ENCODE data around the gene IAPP.
"Not testable (repeated sequence)": the region's sequence is repeated elsewhere in the genome, so short reads cannot be mapped to it uniquely, and the experiment has no call there.

Gene IAPP

GRCh38 chr12:21381320-21381719 is 8.6 kb downstream of the IAPP start:
- not testable (repeated sequence) for DNase-seq

GRCh38 chr12:21384261-21384660 is 11.6 kb downstream of the IAPP start:
- DNase-seq = no peak

- no peak for DNase-seq
Observed at GRCh38 chr12:21387174-21387573, 14.5 kb downstream of the IAPP start.

- DNase-seq = no peak
Observed at GRCh38 chr12:21392384-21392783, 19.7 kb downstream of the IAPP start.

- not testable (repeated sequence) for DNase-seq
Observed at GRCh38 chr12:21394828-21395626, 22.3 kb downstream of the IAPP start.

- no peak for DNase-seq
Observed at GRCh38 chr12:21413369-21414277, 40.9 kb downstream of the IAPP start.

GRCh38 chr12:21416511-21417121 is 43.9 kb downstream of the IAPP start:
- DNase-seq = no peak

DNA sequence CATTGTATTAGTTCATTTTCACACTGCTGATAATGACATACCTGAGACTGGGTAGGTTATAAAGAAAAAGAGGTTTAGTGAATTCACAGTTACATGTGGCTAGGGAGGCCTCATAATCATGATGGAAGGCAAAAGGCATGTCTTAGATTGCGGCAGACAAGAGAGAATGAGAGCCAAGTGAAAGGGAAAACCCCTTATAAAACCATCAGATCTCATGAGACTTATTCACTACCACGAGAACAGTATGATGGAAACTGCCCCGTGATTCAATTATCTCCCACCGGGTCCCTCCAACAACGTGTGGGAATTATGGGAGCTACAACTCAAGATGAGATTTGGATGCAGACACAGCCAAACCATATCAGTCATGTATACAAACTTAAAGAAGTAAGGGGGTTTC is 45.7 kb downstream of the IAPP start:
- DNase-seq = not testable (repeated sequence)

DNA sequence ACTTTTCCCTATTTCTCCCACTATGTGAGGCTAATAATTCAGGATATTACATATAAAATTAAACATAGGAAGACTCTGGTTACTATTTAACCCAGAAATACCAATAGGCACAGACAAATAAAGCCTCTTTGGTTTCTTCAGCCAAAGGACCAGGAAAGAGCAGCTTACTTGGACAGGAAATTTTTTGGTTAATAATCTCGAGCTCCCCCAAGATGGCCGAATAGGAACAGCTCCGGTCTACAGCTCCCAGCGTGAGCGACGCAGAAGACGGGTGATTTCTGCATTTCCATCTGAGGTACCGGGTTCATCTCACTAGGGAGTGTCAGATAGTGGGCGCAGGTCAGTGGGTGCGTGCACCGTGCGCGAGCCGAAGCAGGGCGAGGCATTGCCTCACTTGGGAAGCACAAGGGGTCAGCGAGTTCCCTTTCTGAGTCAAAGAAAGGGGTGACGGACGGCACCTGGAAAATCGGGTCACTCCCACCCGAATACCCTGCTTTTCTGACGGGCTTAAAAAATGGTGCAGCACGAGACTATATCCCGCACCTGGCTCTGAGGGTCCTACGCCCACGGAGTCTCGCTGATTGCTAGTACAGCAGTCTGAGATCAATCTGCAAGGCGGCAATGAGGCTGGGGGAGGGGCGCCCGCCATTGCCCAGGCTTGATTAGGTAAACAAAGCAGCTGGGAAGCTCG is 46.5 kb downstream of the IAPP start:
- not testable (repeated sequence) for DNase-seq

GRCh38 chr12:21428241-21428640 is 55.5 kb downstream of the IAPP start:
- no peak for DNase-seq
